NT2/D1 (cell line): ENCODE results near the gene GNAT3.

Experiments used
- YY1 ChIP-seq: IDR thresholded peaks from 2 replicates; pipeline ENCODE4 v1.6.1; 2011; ENCODE audit not compliant: insufficient read length, insufficient read depth
- ZNF274 ChIP-seq: IDR thresholded peaks from 2 replicates; pipeline ENCODE4 v1.6.1; 2011; ENCODE audit warnings: mild to moderate bottlenecking, low read depth, low read length

- TF ChIP-seq YY1 (no peak), ZNF274 (no peak)
These were observed 16.8 kb upstream of the GNAT3 start for GRCh38 chr7:80528689-80529088.
